ENCODE results near the gene GTPBP3.

DNA sequence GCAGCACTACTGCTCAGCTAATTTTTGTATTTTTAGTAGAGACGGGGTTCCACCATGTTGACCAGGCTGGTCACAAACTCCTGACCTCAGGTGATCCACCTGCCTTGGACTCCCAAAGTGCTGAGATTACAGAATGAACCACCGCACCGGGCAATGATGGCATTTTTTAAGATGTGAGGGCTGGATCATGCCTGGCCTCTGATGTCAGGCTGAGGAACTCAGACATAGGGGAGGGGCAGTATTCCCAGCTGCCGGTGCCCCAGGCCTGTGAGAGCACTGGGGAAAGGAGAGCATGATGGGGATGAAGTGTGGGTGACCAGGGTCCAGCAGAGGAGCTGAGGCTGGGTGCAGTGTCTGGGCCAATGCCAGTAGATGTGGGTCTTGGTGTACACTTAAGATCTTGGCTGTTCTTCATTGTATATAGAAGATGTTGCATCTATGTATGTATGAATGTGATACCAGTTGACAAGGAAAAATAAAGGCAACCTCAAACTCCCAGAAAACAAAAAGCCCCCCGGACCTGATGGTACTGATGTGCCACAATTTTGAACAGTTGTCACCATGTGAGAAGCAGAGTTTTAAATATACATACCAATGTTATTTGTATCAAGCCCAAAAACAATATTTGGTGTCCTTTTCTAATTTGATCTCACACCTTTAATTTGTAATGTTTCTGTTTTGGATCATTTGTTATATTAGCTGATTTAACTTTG lies 43.2 kb downstream of the GTPBP3 start:
- no peak for TF ChIP-seq CTCF (IDR thresholded peaks at IDR 0.05)
- TF ChIP-seq POLR2AphosphoS5 (IDR thresholded peaks at IDR 0.05; ENCODE audit: insufficient read depth in 1 of 2, low read depth in 1 of 2), result no peak
- TF ChIP-seq POLR2A (IDR thresholded peaks at IDR 0.05), result no peak
